K562 (cell line): ENCODE measurements around the gene LOXHD1.

Experiments
- ELF4 ChIP-seq: fragments of 450-650 bp; formaldehyde crosslinking; IDR thresholded peaks from 2 replicates; pipeline ENCODE4 v1.4.0; 2022; ENCODE audit warnings: missing genetic modification characterization
- ETV6 ChIP-seq, 3 experiments: fragments of 150-350 bp in 1 of 3; sonication (generic) in 1 of 3; formaldehyde crosslinking in 1 of 3; IDR thresholded peaks; 2 replicates each; pipeline versions ENCODE4 v1.6.1 to v1.8.0; 2014 to 2022; ENCODE audit warnings: borderline replicate concordance in 2 of 3, low read depth in 2 of 3, antibody characterized with exemption in 1 of 3, low read length in 1 of 3, mild to moderate bottlenecking in 1 of 3, missing genetic modification reagents in 1 of 3
- EZH2 ChIP-seq: IDR thresholded peaks from 2 replicates; pipeline ENCODE4 v1.6.1; 2012; ENCODE audit warnings: low read depth, mild to moderate bottlenecking, inconsistent platforms, low read length, borderline replicate concordance
- FOXJ2 ChIP-seq: fragments of 200-800 bp; sonication (Bioruptor generic); IDR thresholded peaks from 2 replicates; pipeline ENCODE4 v1.6.1; 2016; ENCODE audit warnings: missing genetic modification characterization, missing compliant biosample characterization
- IRF2 ChIP-seq: sonication (generic); formaldehyde crosslinking; IDR thresholded peaks from 2 replicates; pipeline ENCODE4 v1.8.1; 2022; ENCODE audit warnings: mild to moderate bottlenecking, missing genetic modification reagents
- SMC3 ChIP-seq: conservative IDR thresholded peaks from 2 replicates; pipeline ENCODE4 v1.6.1; 2011; ENCODE audit warnings: low read depth, low read length, improper control_type of control experiment; ENCODE audit not compliant: insufficient read depth
- SPI1 ChIP-seq: IDR thresholded peaks from 2 replicates; pipeline ENCODE4 v1.6.1; 2011; ENCODE audit warnings: low read depth, low read length, control low read depth, borderline replicate concordance
- ZNF175 ChIP-seq: fragments of 200-800 bp; sonication (Bioruptor generic); IDR thresholded peaks from 2 replicates; pipeline ENCODE4 v1.6.1; 2016; ENCODE audit warnings: low read depth, mild to moderate bottlenecking, missing genetic modification characterization, missing compliant biosample characterization
- TF ChIP-seq, protein P1 (sequence below): sonication (generic); formaldehyde crosslinking; IDR thresholded peaks from 2 replicates; pipeline ENCODE4 v1.9.0; 2022; ENCODE audit warnings: mild to moderate bottlenecking, missing genetic modification reagents
- TF ChIP-seq, protein P2 (sequence below), 3 experiments: IDR thresholded peaks in 2 of 3; conservative IDR thresholded peaks in 1 of 3; 2 replicates each; pipeline ENCODE4 v1.5.1; 2011 to 2012; ENCODE audit warnings: low read length in 3 of 3, mild to moderate bottlenecking in 3 of 3, control low read depth in 2 of 3, improper control_type of control experiment in 1 of 3, inconsistent platforms in 1 of 3, low read depth in 1 of 3, mixed read lengths in 1 of 3, moderate library complexity in 1 of 3; ENCODE audit not compliant: insufficient read depth in 2 of 3
- TF ChIP-seq, protein P3 (sequence below): sonication (generic); formaldehyde crosslinking; IDR thresholded peaks from 2 replicates; pipeline ENCODE4 v1.8.1; 2022; ENCODE audit warnings: missing genetic modification reagents
- TF ChIP-seq, protein P4 (sequence below), 2 experiments: fragments of 450-650 bp in 1 of 2; sonication (generic) in 1 of 2; formaldehyde crosslinking in 1 of 2; IDR thresholded peaks in 1 of 2; conservative IDR thresholded peaks in 1 of 2; 2 replicates each; pipeline versions ENCODE4 v1.6.1 to v1.8.1; 2016 to 2023; ENCODE audit warnings: mild to moderate bottlenecking in 2 of 2, moderate library complexity in 2 of 2, inconsistent platforms in 1 of 2, missing genetic modification reagents in 1 of 2
- TF ChIP-seq, protein P5 (sequence below): fragments of 250-450 bp; sonication (Bioruptor Pico); IDR thresholded peaks from 2 replicates; pipeline ENCODE4 v1.5.0; 2021; ENCODE audit warnings: mild to moderate bottlenecking, borderline replicate concordance
- TF ChIP-seq, protein P6 (sequence below): sonication (generic); formaldehyde crosslinking; IDR thresholded peaks from 2 replicates; pipeline ENCODE4 v1.9.0; 2022; ENCODE audit warnings: mild to moderate bottlenecking, missing genetic modification reagents

DNA sequence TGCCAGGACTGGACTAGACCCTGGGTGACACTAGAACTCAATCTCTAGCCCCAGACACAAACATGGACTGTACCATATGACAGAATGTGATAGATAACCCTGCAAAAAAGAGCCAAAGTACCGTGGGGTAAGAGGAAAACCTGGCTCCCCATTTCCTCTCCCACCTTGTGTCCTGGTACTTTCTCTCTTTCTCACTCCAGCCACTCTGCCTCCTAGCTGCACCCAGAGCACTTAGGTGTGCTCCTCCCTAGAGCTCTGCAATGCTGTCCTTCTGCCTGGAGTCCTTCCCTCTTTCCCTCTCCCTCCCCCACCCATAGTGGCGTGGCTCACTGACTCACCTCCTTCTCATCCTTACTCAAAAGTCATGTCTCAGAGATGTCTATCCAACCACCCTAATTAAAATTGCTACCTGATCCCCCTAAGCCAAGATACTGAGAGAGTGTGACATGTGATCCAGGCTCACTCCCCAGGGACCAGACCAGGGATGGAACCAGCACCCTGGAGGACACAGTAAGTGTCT, 171.3 kb downstream of the LOXHD1 start:
- TF ChIP-seq ZNF175 (CRISPR knock-in tag) (no peak), ETV6 (IDR thresholded peaks at IDR 0.05; ENCODE audit: borderline replicate concordance in 1 of 2, low read depth in 2 of 2, low read length in 1 of 2) (no peak), ETV6 (CRISPR knock-in tag; IDR thresholded peaks at IDR 0.05; ENCODE audit: borderline replicate concordance) (no peak), IRF2 (CRISPR knock-in tag) (no peak), SMC3 (no peak), ELF4 (no peak), FOXJ2 (no peak), SPI1 (no peak), EZH2 (no peak)
- TF ChIP-seq, protein P1, sequence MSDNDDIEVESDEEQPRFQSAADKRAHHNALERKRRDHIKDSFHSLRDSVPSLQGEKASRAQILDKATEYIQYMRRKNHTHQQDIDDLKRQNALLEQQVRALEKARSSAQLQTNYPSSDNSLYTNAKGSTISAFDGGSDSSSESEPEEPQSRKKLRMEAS (CRISPR knock-in tag) = no peak
- TF ChIP-seq, protein P2, sequence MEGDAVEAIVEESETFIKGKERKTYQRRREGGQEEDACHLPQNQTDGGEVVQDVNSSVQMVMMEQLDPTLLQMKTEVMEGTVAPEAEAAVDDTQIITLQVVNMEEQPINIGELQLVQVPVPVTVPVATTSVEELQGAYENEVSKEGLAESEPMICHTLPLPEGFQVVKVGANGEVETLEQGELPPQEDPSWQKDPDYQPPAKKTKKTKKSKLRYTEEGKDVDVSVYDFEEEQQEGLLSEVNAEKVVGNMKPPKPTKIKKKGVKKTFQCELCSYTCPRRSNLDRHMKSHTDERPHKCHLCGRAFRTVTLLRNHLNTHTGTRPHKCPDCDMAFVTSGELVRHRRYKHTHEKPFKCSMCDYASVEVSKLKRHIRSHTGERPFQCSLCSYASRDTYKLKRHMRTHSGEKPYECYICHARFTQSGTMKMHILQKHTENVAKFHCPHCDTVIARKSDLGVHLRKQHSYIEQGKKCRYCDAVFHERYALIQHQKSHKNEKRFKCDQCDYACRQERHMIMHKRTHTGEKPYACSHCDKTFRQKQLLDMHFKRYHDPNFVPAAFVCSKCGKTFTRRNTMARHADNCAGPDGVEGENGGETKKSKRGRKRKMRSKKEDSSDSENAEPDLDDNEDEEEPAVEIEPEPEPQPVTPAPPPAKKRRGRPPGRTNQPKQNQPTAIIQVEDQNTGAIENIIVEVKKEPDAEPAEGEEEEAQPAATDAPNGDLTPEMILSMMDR (IDR thresholded peaks at IDR 0.05 in 2 of 3, conservative IDR thresholded peaks at IDR 0.05 in 1 of 3; ENCODE audit: insufficient read depth in 2 of 3, low read depth in 1 of 3, low read length in 3 of 3) = no peak
- TF ChIP-seq, protein P3, sequence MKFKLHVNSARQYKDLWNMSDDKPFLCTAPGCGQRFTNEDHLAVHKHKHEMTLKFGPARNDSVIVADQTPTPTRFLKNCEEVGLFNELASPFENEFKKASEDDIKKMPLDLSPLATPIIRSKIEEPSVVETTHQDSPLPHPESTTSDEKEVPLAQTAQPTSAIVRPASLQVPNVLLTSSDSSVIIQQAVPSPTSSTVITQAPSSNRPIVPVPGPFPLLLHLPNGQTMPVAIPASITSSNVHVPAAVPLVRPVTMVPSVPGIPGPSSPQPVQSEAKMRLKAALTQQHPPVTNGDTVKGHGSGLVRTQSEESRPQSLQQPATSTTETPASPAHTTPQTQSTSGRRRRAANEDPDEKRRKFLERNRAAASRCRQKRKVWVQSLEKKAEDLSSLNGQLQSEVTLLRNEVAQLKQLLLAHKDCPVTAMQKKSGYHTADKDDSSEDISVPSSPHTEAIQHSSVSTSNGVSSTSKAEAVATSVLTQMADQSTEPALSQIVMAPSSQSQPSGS (CRISPR knock-in tag) = no peak
- TF ChIP-seq, protein P4, sequence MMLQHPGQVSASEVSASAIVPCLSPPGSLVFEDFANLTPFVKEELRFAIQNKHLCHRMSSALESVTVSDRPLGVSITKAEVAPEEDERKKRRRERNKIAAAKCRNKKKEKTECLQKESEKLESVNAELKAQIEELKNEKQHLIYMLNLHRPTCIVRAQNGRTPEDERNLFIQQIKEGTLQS (IDR thresholded peaks at IDR 0.05) = no peak
- TF ChIP-seq, protein P4 (CRISPR knock-in tag; conservative IDR thresholded peaks at IDR 0.05) = no peak
- TF ChIP-seq, protein P5, sequence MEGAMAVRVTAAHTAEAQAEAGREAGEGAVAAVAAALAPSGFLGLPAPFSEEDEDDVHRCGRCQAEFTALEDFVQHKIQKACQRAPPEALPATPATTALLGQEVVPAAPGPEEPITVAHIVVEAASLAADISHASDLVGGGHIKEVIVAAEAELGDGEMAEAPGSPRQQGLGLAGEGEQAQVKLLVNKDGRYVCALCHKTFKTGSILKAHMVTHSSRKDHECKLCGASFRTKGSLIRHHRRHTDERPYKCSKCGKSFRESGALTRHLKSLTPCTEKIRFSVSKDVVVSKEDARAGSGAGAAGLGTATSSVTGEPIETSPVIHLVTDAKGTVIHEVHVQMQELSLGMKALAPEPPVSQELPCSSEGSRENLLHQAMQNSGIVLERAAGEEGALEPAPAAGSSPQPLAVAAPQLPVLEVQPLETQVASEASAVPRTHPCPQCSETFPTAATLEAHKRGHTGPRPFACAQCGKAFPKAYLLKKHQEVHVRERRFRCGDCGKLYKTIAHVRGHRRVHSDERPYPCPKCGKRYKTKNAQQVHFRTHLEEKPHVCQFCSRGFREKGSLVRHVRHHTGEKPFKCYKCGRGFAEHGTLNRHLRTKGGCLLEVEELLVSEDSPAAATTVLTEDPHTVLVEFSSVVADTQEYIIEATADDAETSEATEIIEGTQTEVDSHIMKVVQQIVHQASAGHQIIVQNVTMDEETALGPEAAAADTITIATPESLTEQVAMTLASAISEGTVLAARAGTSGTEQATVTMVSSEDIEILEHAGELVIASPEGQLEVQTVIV = no peak
- TF ChIP-seq, protein P6, sequence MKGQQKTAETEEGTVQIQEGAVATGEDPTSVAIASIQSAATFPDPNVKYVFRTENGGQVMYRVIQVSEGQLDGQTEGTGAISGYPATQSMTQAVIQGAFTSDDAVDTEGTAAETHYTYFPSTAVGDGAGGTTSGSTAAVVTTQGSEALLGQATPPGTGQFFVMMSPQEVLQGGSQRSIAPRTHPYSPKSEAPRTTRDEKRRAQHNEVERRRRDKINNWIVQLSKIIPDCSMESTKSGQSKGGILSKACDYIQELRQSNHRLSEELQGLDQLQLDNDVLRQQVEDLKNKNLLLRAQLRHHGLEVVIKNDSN (CRISPR knock-in tag) = no peak
